PC-3 (cell line): ENCODE data around the gene AQP10.

ENCODE experiments used
- EZH2 ChIP-seq: fragments of 300-600 bp; sonication (generic); IDR thresholded peaks from one replicate; pipeline ENCODE4 v1.6.1; 2017; ENCODE audit warnings: antibody characterized with exemption, mild to moderate bottlenecking, low read length; ENCODE audit not compliant: unreplicated experiment
- EZH2phosphoT487 ChIP-seq: fragments of 300-600 bp; sonication (generic); IDR thresholded peaks from 2 replicates; pipeline ENCODE4 v1.6.1; 2018; ENCODE audit warnings: mild to moderate bottlenecking, antibody characterized with exemption, low read length, borderline replicate concordance
- TF ChIP-seq, protein P1 (sequence below): fragments of 300-600 bp; sonication (generic); conservative IDR thresholded peaks from 2 replicates; pipeline ENCODE4 v1.5.1; 2017; ENCODE audit warnings: antibody characterized with exemption, low read depth, mild to moderate bottlenecking, low read length

DNA sequence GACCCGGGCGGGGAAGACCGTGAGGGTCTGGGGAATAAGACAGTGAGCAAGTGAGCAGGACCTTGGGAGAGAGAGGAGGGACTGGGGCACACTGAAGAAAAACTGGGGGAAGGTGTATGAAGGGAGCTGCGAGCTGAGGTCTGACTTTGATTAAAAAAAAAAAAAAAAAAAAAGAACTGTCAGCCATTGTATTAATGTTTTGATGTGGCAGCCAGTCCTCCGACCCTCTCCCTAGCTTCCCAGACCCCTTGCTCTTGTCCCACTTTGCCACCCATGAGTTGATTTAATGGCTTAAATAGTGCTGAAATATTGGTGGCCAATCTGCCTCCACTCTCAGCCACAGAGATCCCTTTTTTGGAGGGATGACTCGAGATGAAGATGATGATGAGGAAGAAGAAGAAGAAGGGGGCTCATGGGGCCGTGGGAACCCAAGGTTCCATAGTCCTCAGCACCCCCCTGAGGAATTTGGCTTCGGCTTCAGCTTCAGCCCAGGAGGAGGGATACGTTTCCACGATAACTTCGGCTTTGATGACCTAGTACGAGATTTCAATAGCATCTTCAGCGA lies 47.8 kb upstream of the AQP10 start:
- TF ChIP-seq, protein P1, sequence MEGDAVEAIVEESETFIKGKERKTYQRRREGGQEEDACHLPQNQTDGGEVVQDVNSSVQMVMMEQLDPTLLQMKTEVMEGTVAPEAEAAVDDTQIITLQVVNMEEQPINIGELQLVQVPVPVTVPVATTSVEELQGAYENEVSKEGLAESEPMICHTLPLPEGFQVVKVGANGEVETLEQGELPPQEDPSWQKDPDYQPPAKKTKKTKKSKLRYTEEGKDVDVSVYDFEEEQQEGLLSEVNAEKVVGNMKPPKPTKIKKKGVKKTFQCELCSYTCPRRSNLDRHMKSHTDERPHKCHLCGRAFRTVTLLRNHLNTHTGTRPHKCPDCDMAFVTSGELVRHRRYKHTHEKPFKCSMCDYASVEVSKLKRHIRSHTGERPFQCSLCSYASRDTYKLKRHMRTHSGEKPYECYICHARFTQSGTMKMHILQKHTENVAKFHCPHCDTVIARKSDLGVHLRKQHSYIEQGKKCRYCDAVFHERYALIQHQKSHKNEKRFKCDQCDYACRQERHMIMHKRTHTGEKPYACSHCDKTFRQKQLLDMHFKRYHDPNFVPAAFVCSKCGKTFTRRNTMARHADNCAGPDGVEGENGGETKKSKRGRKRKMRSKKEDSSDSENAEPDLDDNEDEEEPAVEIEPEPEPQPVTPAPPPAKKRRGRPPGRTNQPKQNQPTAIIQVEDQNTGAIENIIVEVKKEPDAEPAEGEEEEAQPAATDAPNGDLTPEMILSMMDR = no peak
- TF ChIP-seq EZH2 (no peak), EZH2phosphoT487 (no peak)
